ENCODE measurements around the gene CYP24A1. TPM values are rescaled to one million over a fixed set of nuclear protein-coding genes. Genes with fewer than 3 reads are reported as not detected.

Gene CYP24A1
- total RNA-seq, 3 donors from 2014 or later (not counting 1 experiment from before 2014, with no cell fraction given) = 0.12 TPM; not detected in 2

- no peaks in the 10 kb centered on the region for H3K27me3 ChIP-seq (ENCODE audit: control insufficient read depth, insufficient read depth, low read length)
- no peak overlapping the region for H3K4me3 ChIP-seq (ENCODE audit: low read length)
- no peaks in the 10 kb centered on the region for H3K9me3 ChIP-seq (ENCODE audit: control insufficient read depth, insufficient read depth, low read length)
- H3K27ac ChIP-seq (ENCODE audit: low read length) = no peak overlapping the region
- Mint-ChIP-seq H3K4me1 (no peaks in the 10 kb centered on the region), H3K27me3 (ENCODE audit: low read depth in 2 of 2) (peaks cover 7 to 11% of the 10 kb centered on the region in 2 donors), H3K27ac (no peak overlapping the region), H3K36me3 (no peaks in the 10 kb centered on the region), H3K9me3 (peaks cover 0 to 2% of the 10 kb centered on the region in 2 donors), H3K4me3 (no peak overlapping the region)
- no peak for TF ChIP-seq CTCF (IDR thresholded peaks at IDR 0.05)
- H3K36me3 ChIP-seq (ENCODE audit: control insufficient read depth, insufficient read depth, low read length) = no peaks in the 10 kb centered on the region
- ATAC-seq (no peak), DNase-seq (no peak)
- no peaks in the 10 kb centered on the region for H3K4me1 ChIP-seq (ENCODE audit: control insufficient read depth, insufficient read depth, low read length)
- intact Hi-C loops (cut with micrococcal nuclease) = no loop called here
- 89% methylated on average over 2 of the region's 2 CpGs for WGBS (ENCODE audit: insufficient coverage)
Observed at GRCh38 chr20:54134445-54135220, 39.2 kb downstream of the CYP24A1 start.

- Histone ChIP-seq H3K4me1 (ENCODE audit: control insufficient read depth, insufficient read depth, low read length) (no peaks in the 10 kb centered on the region), H3K9me3 (ENCODE audit: control insufficient read depth, insufficient read depth, low read length) (no peaks in the 10 kb centered on the region), H3K27me3 (ENCODE audit: control insufficient read depth, insufficient read depth, low read length) (no peaks in the 10 kb centered on the region), H3K36me3 (ENCODE audit: control insufficient read depth, insufficient read depth, low read length) (no peaks in the 10 kb centered on the region), H3K4me3 (ENCODE audit: low read length) (no peak overlapping the region), H3K27ac (ENCODE audit: low read length) (no peak overlapping the region)
- intact Hi-C loops (cut with micrococcal nuclease) = no loop called here
- Mint-ChIP-seq H3K4me3 (no peak overlapping the region), H3K36me3 (no peaks in the 10 kb centered on the region), H3K9me3 (peaks cover 0 to 2% of the 10 kb centered on the region in 2 donors), H3K4me1 (no peaks in the 10 kb centered on the region), H3K27ac (no peak overlapping the region), H3K27me3 (ENCODE audit: low read depth in 2 of 2) (peaks cover 7 to 13% of the 10 kb centered on the region in 2 donors)
- no peak for ATAC-seq
- DNase-seq = no peak
- TF ChIP-seq CTCF (IDR thresholded peaks at IDR 0.05) = no peak
- WGBS (ENCODE audit: insufficient coverage) = 69% methylated on average over 6 of the region's 6 CpGs
Observed at GRCh38 chr20:54133434-54134427, 40.1 kb downstream of the CYP24A1 start.

DNA sequence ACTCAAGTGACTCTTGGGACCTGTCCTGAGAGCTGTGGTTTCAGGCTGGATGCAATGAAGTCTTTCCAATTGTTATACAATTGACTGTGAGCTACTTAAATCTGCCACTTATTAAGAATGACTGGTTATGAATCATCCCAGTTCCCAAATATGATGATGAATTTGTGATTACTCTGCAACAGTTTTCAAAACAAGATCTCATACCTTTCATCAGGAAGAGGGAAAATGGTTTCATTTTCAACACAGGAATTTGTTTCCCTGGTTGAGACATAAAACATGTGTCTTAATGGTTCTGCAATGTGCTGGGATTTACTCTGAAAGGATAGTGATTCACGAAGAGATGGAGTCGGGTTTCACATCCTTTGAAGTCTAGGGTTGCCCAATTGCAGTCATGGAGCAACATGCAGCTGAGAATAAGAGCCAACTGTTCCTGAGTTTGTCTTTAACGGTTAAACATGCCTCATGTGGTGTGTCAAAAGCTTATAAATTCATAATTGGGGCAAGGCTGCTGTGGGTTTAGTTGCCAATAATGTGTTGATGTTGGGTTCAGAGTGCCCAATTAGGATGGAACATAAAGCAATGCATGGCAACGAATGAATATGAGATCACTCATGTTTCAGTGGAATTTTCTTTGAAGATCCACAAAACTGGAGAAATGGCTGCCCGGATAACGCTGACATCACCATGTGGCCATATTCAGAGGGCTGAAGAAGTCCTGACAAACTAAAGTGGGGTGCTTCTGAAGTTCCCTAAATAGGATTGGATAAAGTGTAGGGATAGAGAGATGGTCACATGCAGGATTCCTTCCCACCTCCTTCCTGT, 41.0 kb downstream of the CYP24A1 start:
- Histone ChIP-seq H3K4me3 (ENCODE audit: low read length) (no peak overlapping the region), H3K9me3 (ENCODE audit: control insufficient read depth, insufficient read depth, low read length) (no peaks in the 10 kb centered on the region), H3K27me3 (ENCODE audit: control insufficient read depth, insufficient read depth, low read length) (no peaks in the 10 kb centered on the region), H3K4me1 (ENCODE audit: control insufficient read depth, insufficient read depth, low read length) (no peaks in the 10 kb centered on the region), H3K36me3 (ENCODE audit: control insufficient read depth, insufficient read depth, low read length) (no peaks in the 10 kb centered on the region), H3K27ac (ENCODE audit: low read length) (no peak overlapping the region)
- Mint-ChIP-seq H3K36me3 (no peaks in the 10 kb centered on the region), H3K4me3 (no peak overlapping the region), H3K27ac (no peak overlapping the region), H3K27me3 (ENCODE audit: low read depth in 2 of 2) (peaks cover 3 to 7% of the 10 kb centered on the region in 2 donors), H3K9me3 (peaks cover 0 to 2% of the 10 kb centered on the region in 2 donors), H3K4me1 (no peaks in the 10 kb centered on the region)
- no peak for DNase-seq
- ATAC-seq = no peak
- WGBS (ENCODE audit: insufficient coverage) = 81% methylated on average over 6 of the region's 6 CpGs
- no peak for TF ChIP-seq CTCF (IDR thresholded peaks at IDR 0.05)
- intact Hi-C loops (cut with micrococcal nuclease) = no loop called here

All from natural killer cell (primary cell).